HepG2 (cell line): ENCODE data around the gene TMEM141. TPM values are rescaled to one million over a fixed set of nuclear protein-coding genes. Genes with fewer than 3 reads are reported as not detected.
A peak's percentile ranks its signal among the peaks of the same experiment; 100 is the strongest.

Experiments
- AGO2 ChIP-seq: fragments of 200-400 bp; formaldehyde crosslinking; optimal IDR thresholded peaks from 2 replicates; pipeline ENCODE3; 2017; ENCODE audit warnings: mild to moderate bottlenecking, low read depth, low read length, moderate library complexity
- ARID5B ChIP-seq: IDR thresholded peaks from 2 replicates; pipeline ENCODE4 v1.4.0; 2020; ENCODE audit warnings: mild to moderate bottlenecking, missing genetic modification reagents
- CHD4 ChIP-seq: fragments of 200-600 bp; sonication (generic); IDR thresholded peaks from 2 replicates; pipeline ENCODE4 v1.7.0; 2017; ENCODE audit warnings: mild to moderate bottlenecking, low read length, borderline replicate concordance
- KDM6A ChIP-seq: IDR thresholded peaks from 2 replicates; pipeline ENCODE4 v1.6.1; 2016; ENCODE audit warnings: low read depth
- MED8 ChIP-seq: sonication (generic); formaldehyde crosslinking; IDR thresholded peaks from 2 replicates; pipeline ENCODE4 v1.8.1; 2023; ENCODE audit warnings: mild to moderate bottlenecking, missing genetic modification reagents; ENCODE audit not compliant: insufficient replicate concordance
- MIER2 ChIP-seq: IDR thresholded peaks from 2 replicates; pipeline ENCODE4 v1.6.1; 2016; ENCODE audit warnings: missing biosample characterization, missing genetic modification reagents
- MXD4 ChIP-seq: IDR thresholded peaks from 2 replicates; pipeline ENCODE4 v1.6.1; 2016; ENCODE audit warnings: mild to moderate bottlenecking, missing biosample characterization, missing genetic modification reagents
- POLR2A ChIP-seq, 2 experiments: IDR thresholded peaks; 2 replicates each; pipeline ENCODE4 v1.6.1; 2011; ENCODE audit warnings: low read depth in 2 of 2, low read length in 2 of 2, mild to moderate bottlenecking in 1 of 2, moderate library complexity in 1 of 2; ENCODE audit not compliant: insufficient read depth in 1 of 2
- POLR2AphosphoS5 ChIP-seq: IDR thresholded peaks from 2 replicates; pipeline ENCODE4 v1.6.1; 2012; ENCODE audit warnings: low read depth, low read length
- SKI ChIP-seq: fragments of 450-650 bp; IDR thresholded peaks from one replicate; pipeline ENCODE4 v1.6.1; 2018; ENCODE audit warnings: mild to moderate bottlenecking; ENCODE audit not compliant: partially characterized antibody
- SOX5 ChIP-seq: IDR thresholded peaks from 2 replicates; pipeline ENCODE4 v1.6.1; 2016; ENCODE audit warnings: borderline replicate concordance
- TCF7 ChIP-seq: sonication (generic); IDR thresholded peaks from 2 replicates; pipeline ENCODE4 v1.6.1; 2016; ENCODE audit warnings: antibody characterized with exemption, low read depth
- TEAD3 ChIP-seq: optimal IDR thresholded peaks from 2 replicates; pipeline ENCODE3; 2016; ENCODE audit warnings: borderline replicate concordance
- TMF1 ChIP-seq: sonication (generic); formaldehyde crosslinking; IDR thresholded peaks from 2 replicates; pipeline ENCODE4 v1.8.1; 2022; ENCODE audit warnings: low read depth, missing genetic modification reagents
- ZNF513 ChIP-seq: sonication (generic); formaldehyde crosslinking; conservative IDR thresholded peaks from 2 replicates; pipeline ENCODE4 v1.5.0; 2020; ENCODE audit warnings: missing genetic modification reagents
- ZNF660 ChIP-seq: sonication (generic); formaldehyde crosslinking; IDR thresholded peaks from 2 replicates; pipeline ENCODE4 v1.5.1; 2020; ENCODE audit warnings: mild to moderate bottlenecking, low read depth, missing genetic modification reagents, borderline replicate concordance
- polyA plus RNA-seq, 8 experiments: library from polyadenylated mRNA; depleted of rRNA in 3 of 8; stranded (reverse) in 7 of 8; unstranded in 1 of 8; fragments of >200 nt; fragmentation: Illumina TruSeq in 4 of 8; extraction: Trizol in 4 of 8; gene quantifications; 2 replicates each; pipeline versions ENCODE4 v1.2.1 to v1.2.3, GENCODE V29; 2011 to 2016; ENCODE audit warnings: low read depth in 4 of 8, missing spikeins in 1 of 8, mixed read lengths in 1 of 8; ENCODE audit not compliant: insufficient read depth in 1 of 8
- total RNA-seq, 5 experiments: library from RNA; depleted of rRNA; stranded (reverse); fragments of >200 nt; fragmentation: Illumina TruSeq; extraction: Trizol; gene quantifications; 2 replicates each; pipeline ENCODE4 v1.2.3, GENCODE V29; 2016; ENCODE audit warnings: low read depth in 1 of 5
- TF ChIP-seq, protein P1 (sequence below): IDR thresholded peaks from 2 replicates; pipeline ENCODE4 v1.6.1; 2016; ENCODE audit warnings: mild to moderate bottlenecking
- TF ChIP-seq, protein P2 (sequence below): sonication (generic); formaldehyde crosslinking; IDR thresholded peaks from 2 replicates; pipeline ENCODE4 v1.4.0; 2020; ENCODE audit warnings: missing genetic modification reagents, low read depth, mild to moderate bottlenecking, borderline replicate concordance
- TF ChIP-seq, protein P3 (sequence below): sonication (generic); formaldehyde crosslinking; IDR thresholded peaks from 2 replicates; pipeline ENCODE4 v1.5.0; 2020; ENCODE audit warnings: missing genetic modification reagents
- TF ChIP-seq, protein P4 (sequence below): sonication (generic); formaldehyde crosslinking; IDR thresholded peaks from 2 replicates; pipeline ENCODE4 v1.4.0; 2020; ENCODE audit warnings: missing genetic modification reagents

The TMEM141 gene
- total and polyA plus RNA-seq, 2 of the 13 experiments (the other 11 are each of a cell fraction or from before 2014, with no cell fraction given), result 81.0 to 202 TPM

DNA sequence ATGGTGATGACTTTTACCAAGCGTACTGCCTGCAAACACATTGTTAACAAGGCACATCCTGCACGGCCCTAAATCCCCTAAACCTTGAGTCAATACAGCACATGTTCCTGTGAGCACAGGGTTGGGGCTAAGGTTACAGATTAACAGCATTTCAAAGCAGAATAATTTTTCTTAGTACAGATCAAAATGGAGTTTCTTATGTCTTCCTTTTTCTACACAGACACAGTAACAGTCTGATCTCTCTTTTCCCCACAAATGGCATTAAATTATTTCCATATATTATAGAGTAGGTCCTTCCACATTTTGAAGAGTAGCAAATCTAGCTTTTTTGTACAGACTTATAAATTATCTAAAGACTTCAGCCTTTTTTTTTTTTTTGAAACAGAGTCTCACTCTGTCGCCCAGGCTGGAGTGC is 1.6 kb upstream of the TMEM141 start (continued):
- TF ChIP-seq AGO2 (no peak), ZNF513 (CRISPR knock-in tag) (no peak), MIER2 (CRISPR knock-in tag) (no peak), ARID5B (no peak; the same call in 1 of the 2 replicates), SOX5 (CRISPR knock-in tag) (peak; percentile 50; the same call in 1 of the 2 replicates), TMF1 (CRISPR knock-in tag) (no peak), MED8 (CRISPR knock-in tag) (peak; percentile 53), POLR2AphosphoS5 (peak; percentile 45), KDM6A (peak; percentile 71), POLR2A (IDR thresholded peaks at IDR 0.05; ENCODE audit: insufficient read depth in 1 of 2, low read depth in 2 of 2, low read length in 2 of 2) (0 out of 4 replicates have a peak, but pooled peaks of 1 of the 2 experiments have one; percentile 4), SKI (no peak), TCF7 (peak; percentile 76), ZNF660 (CRISPR knock-in tag) (no peak), TEAD3 (no peak), CHD4 (no peak), MXD4 (CRISPR knock-in tag) (0 out of 2 replicates have a peak, but pooled peaks have one; percentile 32)
- TF ChIP-seq, protein P1, sequence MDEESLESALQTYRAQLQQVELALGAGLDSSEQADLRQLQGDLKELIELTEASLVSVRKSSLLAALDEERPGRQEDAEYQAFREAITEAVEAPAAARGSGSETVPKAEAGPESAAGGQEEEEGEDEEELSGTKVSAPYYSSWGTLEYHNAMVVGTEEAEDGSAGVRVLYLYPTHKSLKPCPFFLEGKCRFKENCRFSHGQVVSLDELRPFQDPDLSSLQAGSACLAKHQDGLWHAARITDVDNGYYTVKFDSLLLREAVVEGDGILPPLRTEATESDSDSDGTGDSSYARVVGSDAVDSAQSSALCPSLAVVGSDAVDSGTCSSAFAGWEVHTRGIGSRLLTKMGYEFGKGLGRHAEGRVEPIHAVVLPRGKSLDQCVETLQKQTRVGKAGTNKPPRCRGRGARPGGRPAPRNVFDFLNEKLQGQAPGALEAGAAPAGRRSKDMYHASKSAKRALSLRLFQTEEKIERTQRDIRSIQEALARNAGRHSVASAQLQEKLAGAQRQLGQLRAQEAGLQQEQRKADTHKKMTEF (CRISPR knock-in tag), result 0 out of 2 replicates have a peak, but pooled peaks have one; percentile 5
- TF ChIP-seq, protein P2, sequence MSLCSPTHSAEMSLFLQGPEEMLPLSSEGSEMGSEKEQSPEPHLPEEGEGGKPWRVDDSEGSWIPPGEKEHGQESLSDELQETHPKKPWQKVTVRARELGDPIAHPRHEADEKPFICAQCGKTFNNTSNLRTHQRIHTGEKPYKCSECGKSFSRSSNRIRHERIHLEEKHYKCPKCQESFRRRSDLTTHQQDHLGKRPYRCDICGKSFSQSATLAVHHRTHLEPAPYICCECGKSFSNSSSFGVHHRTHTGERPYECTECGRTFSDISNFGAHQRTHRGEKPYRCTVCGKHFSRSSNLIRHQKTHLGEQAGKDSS (CRISPR knock-in tag), result no peak
- TF ChIP-seq, protein P3, sequence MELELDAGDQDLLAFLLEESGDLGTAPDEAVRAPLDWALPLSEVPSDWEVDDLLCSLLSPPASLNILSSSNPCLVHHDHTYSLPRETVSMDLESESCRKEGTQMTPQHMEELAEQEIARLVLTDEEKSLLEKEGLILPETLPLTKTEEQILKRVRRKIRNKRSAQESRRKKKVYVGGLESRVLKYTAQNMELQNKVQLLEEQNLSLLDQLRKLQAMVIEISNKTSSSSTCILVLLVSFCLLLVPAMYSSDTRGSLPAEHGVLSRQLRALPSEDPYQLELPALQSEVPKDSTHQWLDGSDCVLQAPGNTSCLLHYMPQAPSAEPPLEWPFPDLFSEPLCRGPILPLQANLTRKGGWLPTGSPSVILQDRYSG, result no peak
- TF ChIP-seq, protein P4, sequence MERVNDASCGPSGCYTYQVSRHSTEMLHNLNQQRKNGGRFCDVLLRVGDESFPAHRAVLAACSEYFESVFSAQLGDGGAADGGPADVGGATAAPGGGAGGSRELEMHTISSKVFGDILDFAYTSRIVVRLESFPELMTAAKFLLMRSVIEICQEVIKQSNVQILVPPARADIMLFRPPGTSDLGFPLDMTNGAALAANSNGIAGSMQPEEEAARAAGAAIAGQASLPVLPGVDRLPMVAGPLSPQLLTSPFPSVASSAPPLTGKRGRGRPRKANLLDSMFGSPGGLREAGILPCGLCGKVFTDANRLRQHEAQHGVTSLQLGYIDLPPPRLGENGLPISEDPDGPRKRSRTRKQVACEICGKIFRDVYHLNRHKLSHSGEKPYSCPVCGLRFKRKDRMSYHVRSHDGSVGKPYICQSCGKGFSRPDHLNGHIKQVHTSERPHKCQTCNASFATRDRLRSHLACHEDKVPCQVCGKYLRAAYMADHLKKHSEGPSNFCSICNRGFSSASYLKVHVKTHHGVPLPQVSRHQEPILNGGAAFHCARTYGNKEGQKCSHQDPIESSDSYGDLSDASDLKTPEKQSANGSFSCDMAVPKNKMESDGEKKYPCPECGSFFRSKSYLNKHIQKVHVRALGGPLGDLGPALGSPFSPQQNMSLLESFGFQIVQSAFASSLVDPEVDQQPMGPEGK (CRISPR knock-in tag), result peak; percentile 47
